ENCODE data around the gene HDAC8.

GRCh38 chrX:72478351-72478750 lies 94.3 kb downstream of the HDAC8 start:
- TF ChIP-seq KDM1A (IDR thresholded peaks at IDR 0.05) (no peak), RNF219 (CRISPR knock-in tag; IDR thresholded peaks at IDR 0.05) (no peak), MNT (conservative IDR thresholded peaks at IDR 0.05) (no peak), CBX8 (IDR thresholded peaks at IDR 0.05; ENCODE audit: borderline replicate concordance, extremely low read depth, low read depth, low read length, poor library complexity, severe bottlenecking) (no peak), TARDBP (IDR thresholded peaks at IDR 0.05) (no peak), ZNF133 (CRISPR knock-in tag; IDR thresholded peaks at IDR 0.05) (no peak), KDM5B (IDR thresholded peaks at IDR 0.05; ENCODE audit: insufficient replicate concordance, low read depth, low read length) (no peak)
